ENCODE data around the gene FAM200A.
"Not testable (repeated sequence)": the region's sequence is repeated elsewhere in the genome, so short reads cannot be mapped to it uniquely, and the experiment has no call there.

Gene FAM200A

GRCh38 chr7:99551767-99552463 is at the start of gene FAM200A:
FAM200A (minus strand) TSS chr7:99552114; CDS start chr7:99548407, 3,707 bp downstream.
- DNase-seq (ENCODE audit: extremely low read depth in 1 of 2, low read depth in 1 of 2), result peak; percentile 70 to 76

- no peak for DNase-seq (ENCODE audit: extremely low read depth in 1 of 2, low read depth in 1 of 2)
Measured at GRCh38 chr7:99599836-99600235, 47.9 kb upstream of the FAM200A start.

GRCh38 chr7:99597762-99598501 is 46.0 kb upstream of the FAM200A start, which contains the start of gene TMEM225B:
TMEM225B (plus strand) TSS chr7:99598267; CDS start chr7:99604389, 6,122 bp downstream.
- DNase-seq (ENCODE audit: extremely low read depth in 1 of 2, low read depth in 1 of 2), result no peak

GRCh38 chr7:99596408-99596955 is 44.6 kb upstream of the FAM200A start:
- DNase-seq (ENCODE audit: extremely low read depth in 1 of 2, low read depth in 1 of 2), result no peak

GRCh38 chr7:99594948-99595745 is 43.2 kb upstream of the FAM200A start:
- DNase-seq (ENCODE audit: extremely low read depth in 1 of 2, low read depth in 1 of 2), result no peak

- DNase-seq (ENCODE audit: extremely low read depth in 1 of 2, low read depth in 1 of 2), result no peak
Measured at GRCh38 chr7:99588868-99589267, 37.0 kb upstream of the FAM200A start.

- DNase-seq (ENCODE audit: extremely low read depth in 1 of 2, low read depth in 1 of 2), result not testable (repeated sequence)
Measured at GRCh38 chr7:99580778-99581332, 28.9 kb upstream of the FAM200A start.

GRCh38 chr7:99579956-99580777 is 28.3 kb upstream of the FAM200A start:
- peak in 1 of 2 donors; percentile 25 for DNase-seq (ENCODE audit: extremely low read depth in 1 of 2, low read depth in 1 of 2)

GRCh38 chr7:99579281-99579955 is 27.5 kb upstream of the FAM200A start:
- no peak for DNase-seq (ENCODE audit: extremely low read depth in 1 of 2, low read depth in 1 of 2)

GRCh38 chr7:99576251-99576650 is 24.3 kb upstream of the FAM200A start:
- DNase-seq (ENCODE audit: extremely low read depth in 1 of 2, low read depth in 1 of 2), result no peak

- DNase-seq (ENCODE audit: extremely low read depth in 1 of 2, low read depth in 1 of 2), result no peak
Measured at GRCh38 chr7:99573257-99573656, 21.3 kb upstream of the FAM200A start.

- DNase-seq (ENCODE audit: extremely low read depth in 1 of 2, low read depth in 1 of 2), result no peak
Measured at GRCh38 chr7:99571768-99572167, 19.9 kb upstream of the FAM200A start.

GRCh38 chr7:99568770-99569169 is 16.9 kb upstream of the FAM200A start:
- DNase-seq (ENCODE audit: extremely low read depth in 1 of 2, low read depth in 1 of 2), result not testable (repeated sequence)

GRCh38 chr7:99563650-99564049 is 11.7 kb upstream of the FAM200A start:
- DNase-seq (ENCODE audit: extremely low read depth in 1 of 2, low read depth in 1 of 2), result no peak

- DNase-seq (ENCODE audit: extremely low read depth in 1 of 2, low read depth in 1 of 2), result peak in 1 of 2 donors; percentile 59
Measured at GRCh38 chr7:99562832-99563231, 10.9 kb upstream of the FAM200A start.

GRCh38 chr7:99562114-99562784 is 10.3 kb upstream of the FAM200A start:
- no peak for DNase-seq (ENCODE audit: extremely low read depth in 1 of 2, low read depth in 1 of 2)

GRCh38 chr7:99561737-99562051 is 9.8 kb upstream of the FAM200A start:
- DNase-seq (ENCODE audit: extremely low read depth in 1 of 2, low read depth in 1 of 2), result no peak

GRCh38 chr7:99560834-99561736 is 9.2 kb upstream of the FAM200A start:
- DNase-seq (ENCODE audit: extremely low read depth in 1 of 2, low read depth in 1 of 2), result no peak
